Measurements from ENCODE around the gene NOS3.

The NOS3 gene

GRCh38 chr7:150952331-150953050 lies 38.3 kb upstream of the NOS3 start:
- DNase-seq: no peak

GRCh38 chr7:150953061-150953997 lies 37.5 kb upstream of the NOS3 start:
- DNase-seq: no peak

- no peak for DNase-seq
These were observed 36.4 kb upstream of the NOS3 start for GRCh38 chr7:150954201-150954985.

- no peak for DNase-seq
These were observed 35.8 kb upstream of the NOS3 start for GRCh38 chr7:150954986-150955518.

GRCh38 chr7:150955519-150956394 lies 35.1 kb upstream of the NOS3 start:
- no peak for DNase-seq

- no peak for DNase-seq
These were observed 34.3 kb upstream of the NOS3 start for GRCh38 chr7:150956395-150957132.

GRCh38 chr7:150957133-150958020 lies 33.4 kb upstream of the NOS3 start:
- DNase-seq: no peak

GRCh38 chr7:150958062-150958552 lies 32.7 kb upstream of the NOS3 start:
- DNase-seq: no peak

- no peak for DNase-seq
These were observed 32.2 kb upstream of the NOS3 start for GRCh38 chr7:150958597-150958996.

- DNase-seq: no peak
These were observed 31.7 kb upstream of the NOS3 start for GRCh38 chr7:150959081-150959480.

- no peak for DNase-seq
These were observed 30.8 kb upstream of the NOS3 start for GRCh38 chr7:150959739-150960734.

- no peak for DNase-seq
These were observed 29.1 kb upstream of the NOS3 start for GRCh38 chr7:150961510-150962289.

- DNase-seq: no peak
These were observed 28.6 kb upstream of the NOS3 start for GRCh38 chr7:150962290-150962552.

GRCh38 chr7:150962553-150963399 lies 28.0 kb upstream of the NOS3 start:
- peak; percentile 13 for DNase-seq

GRCh38 chr7:150963707-150964559 lies 26.9 kb upstream of the NOS3 start:
- DNase-seq: no peak

GRCh38 chr7:150964593-150965111 lies 26.2 kb upstream of the NOS3 start:
- DNase-seq: peak; percentile 10
